SK-N-SH (cell line): ENCODE data around the gene TMPRSS6. TPM values are rescaled to one million over a fixed set of nuclear protein-coding genes. Genes with fewer than 3 reads are reported as not detected.

Experiments used
- CTCF ChIA-PET: fragments of 300-600, 350-600 bp; formaldehyde crosslinking; extraction: SDS; loops from one replicate; lab custom pipeline; 2021; lab: Yijun Ruan, JAX
- POLR2A ChIA-PET: fragments of 350-600 bp; sonication (Branson Sonifier 250); formaldehyde crosslinking; extraction: SDS; loops from one replicate; lab custom pipeline; 2020; ENCODE audit warnings: antibody characterized with exemption, inconsistent platforms; lab: Yijun Ruan, JAX
- DNase-seq: peaks from one replicate; pipeline ENCODE4 v3.0.0; 2012
- H2AFZ ChIP-seq: fragments of 200-600 bp; sonication (generic); 2 replicates; pipeline ENCODE4 v1.8.1; 2016; ENCODE audit warnings: antibody characterized with exemption, mild to moderate bottlenecking, low read depth
- H3F3A ChIP-seq: fragments of 200-600 bp; sonication (generic); replicated peaks from 2 replicates; pipeline ENCODE3; 2016; ENCODE audit warnings: antibody characterized with exemption, mild to moderate bottlenecking; ENCODE audit not compliant: insufficient read depth
- H3K27ac ChIP-seq, 2 experiments: fragments of 200-500 bp in 1 of 2; fragments of 200-600 bp in 1 of 2; sonication (Bioruptor generic) in 1 of 2; sonication (generic), shearing (Covaris generic) in 1 of 2; 2 replicates each; pipeline versions ENCODE4 v1.5.1 to v1.6.1; 2014 to 2016; ENCODE audit warnings: low read depth in 2 of 2, inconsistent platforms in 1 of 2, low read length in 1 of 2, mild to moderate bottlenecking in 1 of 2, mixed read lengths in 1 of 2
- H3K27me3 ChIP-seq: fragments of 200-600 bp; sonication (generic), shearing (Covaris generic); 2 replicates; pipeline ENCODE4 v1.6.1; 2016; ENCODE audit warnings: mixed run types; ENCODE audit not compliant: insufficient read depth
- H3K36me3 ChIP-seq, 2 experiments: fragments of 200-500 bp in 1 of 2; fragments of 200-600 bp in 1 of 2; sonication (Bioruptor generic) in 1 of 2; sonication (generic) in 1 of 2; replicated peaks in 1 of 2; 2 replicates each; pipeline versions ENCODE3 to v1.5.1; 2014 to 2016; ENCODE audit warnings: low read length in 1 of 2, mild to moderate bottlenecking in 1 of 2; ENCODE audit not compliant: insufficient read depth in 2 of 2, control insufficient read depth in 1 of 2
- H3K4me1 ChIP-seq, 2 experiments: fragments of 200-500 bp in 1 of 2; fragments of 200-600 bp in 1 of 2; sonication (Bioruptor generic) in 1 of 2; sonication (generic), shearing (Covaris generic) in 1 of 2; 2 replicates each; pipeline versions ENCODE4 v1.5.1 to v1.6.1; 2014 to 2016; ENCODE audit warnings: low read depth in 1 of 2, low read length in 1 of 2, mixed run types in 1 of 2; ENCODE audit not compliant: insufficient read depth in 2 of 2, control insufficient read depth in 1 of 2
- H3K4me2 ChIP-seq: fragments of 200-600 bp; sonication (generic), shearing (Covaris generic); 2 replicates; pipeline ENCODE4 v1.6.1; 2017; ENCODE audit warnings: mixed run types
- H3K4me3 ChIP-seq, 2 experiments: fragments of 200-500 bp in 1 of 2; fragments of 200-600 bp in 1 of 2; sonication (Bioruptor generic) in 1 of 2; sonication (generic), shearing (Covaris generic) in 1 of 2; 2 replicates each; pipeline versions ENCODE4 v1.5.1 to v1.8.1; 2014 to 2016; ENCODE audit warnings: low read depth in 2 of 2, inconsistent platforms in 1 of 2, low read length in 1 of 2, mild to moderate bottlenecking in 1 of 2, mixed read lengths in 1 of 2, moderate library complexity in 1 of 2
- H3K79me2 ChIP-seq: fragments of 200-600 bp; sonication (generic); 2 replicates; pipeline ENCODE4 v1.8.1; 2017; ENCODE audit warnings: mild to moderate bottlenecking; ENCODE audit not compliant: insufficient read depth
- H3K9ac ChIP-seq: fragments of 200-600 bp; sonication (generic); 2 replicates; pipeline ENCODE4 v1.6.1; 2017; ENCODE audit warnings: mixed run types
- H3K9me2 ChIP-seq: fragments of 200-600 bp; sonication (generic); 2 replicates; pipeline ENCODE4 v1.6.1; 2017; ENCODE audit warnings: mixed run types
- H3K9me3 ChIP-seq: fragments of 200-600 bp; sonication (generic); 2 replicates; pipeline ENCODE4 v1.6.1; 2017; ENCODE audit warnings: mixed run types, mild to moderate bottlenecking, moderate library complexity
- H4K20me1 ChIP-seq: fragments of 200-600 bp; sonication (generic); 2 replicates; pipeline ENCODE4 v1.6.1; 2017; ENCODE audit warnings: mild to moderate bottlenecking, mixed run types; ENCODE audit not compliant: insufficient read depth
- EP300 ChIP-seq, 2 experiments: IDR thresholded peaks; 2 replicates each; pipeline versions ENCODE4 v1.4.0 to v1.6.1; 2012; ENCODE audit warnings: borderline replicate concordance in 1 of 2, low read depth in 1 of 2, low read length in 1 of 2
- FOSL2 ChIP-seq: IDR thresholded peaks from 2 replicates; pipeline ENCODE4 v1.4.0; 2012; ENCODE audit warnings: low read depth, mild to moderate bottlenecking, moderate library complexity, borderline replicate concordance
- GATA2 ChIP-seq: sonication (generic); formaldehyde crosslinking; IDR thresholded peaks from 2 replicates; pipeline ENCODE4 v1.5.0; 2020; ENCODE audit warnings: mild to moderate bottlenecking, missing genetic modification reagents
- MAX ChIP-seq: IDR thresholded peaks from 2 replicates; pipeline ENCODE4 v1.4.0; 2012; ENCODE audit warnings: low read depth
- MEF2A ChIP-seq: IDR thresholded peaks from 2 replicates; pipeline ENCODE4 v1.4.0; 2012; ENCODE audit warnings: low read depth, borderline replicate concordance
- MXI1 ChIP-seq: IDR thresholded peaks from 2 replicates; pipeline ENCODE4 v1.6.1; 2012; ENCODE audit warnings: mild to moderate bottlenecking, low read depth, low read length, improper control_type of control experiment
- NRF1 ChIP-seq: IDR thresholded peaks from 2 replicates; pipeline ENCODE4 v1.6.1; 2012; ENCODE audit warnings: low read depth, mild to moderate bottlenecking, low read length
- PBX3 ChIP-seq: IDR thresholded peaks from 2 replicates; pipeline ENCODE4; 2012
- POLR2AphosphoS5 ChIP-seq: IDR thresholded peaks from 2 replicates; pipeline ENCODE4 v1.6.1; 2012; ENCODE audit warnings: low read depth, low read length
- RAD21 ChIP-seq: IDR thresholded peaks from 2 replicates; pipeline ENCODE4 v1.6.1; 2012; ENCODE audit warnings: mild to moderate bottlenecking, low read length
- RCOR1 ChIP-seq: fragments of 150-350 bp; IDR thresholded peaks from 2 replicates; pipeline ENCODE4 v1.6.1; 2017; ENCODE audit warnings: antibody characterized with exemption, low read length
- SIN3A ChIP-seq: IDR thresholded peaks from 2 replicates; pipeline ENCODE4 v1.6.1; 2012; ENCODE audit warnings: low read depth, mild to moderate bottlenecking, low read length, moderate library complexity, borderline replicate concordance
- TAF1 ChIP-seq: IDR thresholded peaks from 2 replicates; pipeline ENCODE4 v1.6.1; 2012; ENCODE audit warnings: low read depth, mild to moderate bottlenecking, low read length, moderate library complexity, borderline replicate concordance
- TCF12 ChIP-seq: IDR thresholded peaks from 2 replicates; pipeline ENCODE4 v1.4.0; 2012
- USF2 ChIP-seq: fragments of 150-350 bp; IDR thresholded peaks from 2 replicates; pipeline ENCODE4 v1.6.1; 2017; ENCODE audit warnings: antibody characterized with exemption, low read length, low read depth, borderline replicate concordance
- YY1 ChIP-seq: IDR thresholded peaks from 2 replicates; pipeline ENCODE4 v1.4.0; 2012; ENCODE audit warnings: low read depth, mild to moderate bottlenecking
- WGBS: methylation state at CpG from one replicate; pipeline ENCODE4 v1.1.6; 2017; ENCODE audit warnings: low lambda C conversion rate; 5-methylcytosine and 5-hydroxymethylcytosine counted together
- polyA plus RNA-seq, 3 experiments: library from polyadenylated mRNA; depleted of rRNA; stranded (reverse); fragments of >200 nt; gene quantifications; 2 replicates each; pipeline ENCODE4 v1.2.3, GENCODE V29; 2012
- TF ChIP-seq, protein P1 (sequence below): IDR thresholded peaks from 2 replicates; pipeline ENCODE4 v1.4.0; 2012; ENCODE audit warnings: low read depth, borderline replicate concordance
- TF ChIP-seq, protein P2 (sequence below): fragments of 200-600 bp; sonication (generic); IDR thresholded peaks from 2 replicates; pipeline ENCODE4 v1.6.1; 2017; ENCODE audit warnings: antibody characterized with exemption, mild to moderate bottlenecking, moderate library complexity

Gene TMPRSS6
- polyA plus RNA-seq, 1 of the 3 experiments (the other 2 are of a cell fraction): not detected

DNA sequence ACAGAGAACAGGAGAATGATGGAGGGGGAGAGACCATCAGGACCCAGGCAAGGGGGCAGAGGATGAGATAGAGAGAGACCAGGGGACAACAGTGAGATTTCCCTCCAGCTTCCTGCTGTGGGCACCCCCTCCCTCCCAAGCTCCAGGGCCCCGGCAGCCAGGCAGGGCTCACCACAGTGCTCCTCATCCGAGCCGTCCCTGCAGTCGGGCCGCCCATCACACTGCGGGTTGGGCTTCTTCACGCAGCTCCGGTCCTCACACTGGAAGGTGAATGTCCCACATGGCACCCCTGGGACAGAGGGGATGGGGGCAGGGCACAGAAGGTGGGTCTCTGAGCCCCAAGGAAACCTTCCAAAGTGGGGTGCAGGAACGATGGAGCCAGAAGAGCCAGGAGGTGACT, 38.8 kb downstream of the TMPRSS6 start:
- no peaks in the 10 kb centered on the region for H3K9me2 ChIP-seq
- H3K79me2 ChIP-seq: no peaks in the 10 kb centered on the region
- POLR2A ChIA-PET: no interaction called here
- peaks cover 35% of the 10 kb centered on the region for H3K27me3 ChIP-seq
- H4K20me1 ChIP-seq: no peaks in the 10 kb centered on the region
- H3K9ac ChIP-seq: no peak overlapping the region
- H3F3A ChIP-seq: no peaks in the 10 kb centered on the region
- WGBS: 10% methylated on average over 3 of the region's 9 CpGs
- TF ChIP-seq POLR2AphosphoS5: no peak
- TF ChIP-seq, protein P1, sequence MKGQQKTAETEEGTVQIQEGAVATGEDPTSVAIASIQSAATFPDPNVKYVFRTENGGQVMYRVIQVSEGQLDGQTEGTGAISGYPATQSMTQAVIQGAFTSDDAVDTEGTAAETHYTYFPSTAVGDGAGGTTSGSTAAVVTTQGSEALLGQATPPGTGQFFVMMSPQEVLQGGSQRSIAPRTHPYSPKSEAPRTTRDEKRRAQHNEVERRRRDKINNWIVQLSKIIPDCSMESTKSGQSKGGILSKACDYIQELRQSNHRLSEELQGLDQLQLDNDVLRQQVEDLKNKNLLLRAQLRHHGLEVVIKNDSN: no peak
- TF ChIP-seq RCOR1: no peak
- TF ChIP-seq MAX: no peak
- no peak for TF ChIP-seq FOSL2
- TF ChIP-seq NRF1: no peak
- TF ChIP-seq EP300 (IDR thresholded peaks at IDR 0.05; ENCODE audit: borderline replicate concordance in 1 of 2, low read depth in 1 of 2, low read length in 1 of 2): no peak
- no peaks in the 10 kb centered on the region for H3K9me3 ChIP-seq
- no peak for DNase-seq
- no peak overlapping the region for H3K4me3 ChIP-seq
- CTCF ChIA-PET: interaction anchor here (1.4 to 2.6 kb wide), 2 partner anchors 129 to 268 kb away, joined by 3 to 13 read pairs; no protein-coding TSS in a partner anchor
- no peak overlapping the region for H3K4me2 ChIP-seq
- H3K4me1 ChIP-seq: no peaks in the 10 kb centered on the region; a peak in 1 of 4 replicates
- no peak overlapping the region for H3K27ac ChIP-seq
- H3K36me3 ChIP-seq: no peaks in the 10 kb centered on the region
- H2AFZ ChIP-seq: no peak overlapping the region

DNA sequence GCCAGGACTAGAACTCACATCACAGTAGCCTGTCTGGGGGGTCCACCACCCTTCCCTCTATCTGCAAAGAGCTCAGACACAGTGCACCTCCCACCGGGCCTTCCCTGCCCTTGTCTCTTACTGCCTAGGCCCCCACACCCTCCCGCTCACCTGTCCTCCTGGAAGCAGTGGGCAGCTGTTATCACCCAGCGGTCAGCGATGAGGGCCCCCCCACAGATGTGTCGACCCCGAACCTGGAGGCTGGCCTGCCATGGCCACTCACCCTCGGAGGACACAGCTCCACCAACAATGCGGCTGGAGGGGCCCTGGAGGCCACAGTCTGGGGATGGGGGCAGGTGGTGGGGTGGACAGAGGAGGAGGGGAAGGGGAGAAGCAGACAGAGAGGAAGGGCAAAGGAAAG, 39.2 kb downstream of the TMPRSS6 start:
- WGBS: 34% methylated on average over 6 of the region's 8 CpGs
- H2AFZ ChIP-seq: no peak overlapping the region
- H3K36me3 ChIP-seq: no peaks in the 10 kb centered on the region
- no peaks in the 10 kb centered on the region for H3F3A ChIP-seq
- no peaks in the 10 kb centered on the region for H3K9me2 ChIP-seq
- no peak overlapping the region for H3K9ac ChIP-seq
- DNase-seq: no peak
- H3K9me3 ChIP-seq: no peaks in the 10 kb centered on the region
- no peak overlapping the region for H3K27ac ChIP-seq
- TF ChIP-seq MEF2A: no peak
- TF ChIP-seq POLR2AphosphoS5: no peak
- TF ChIP-seq FOSL2: no peak
- no peak for TF ChIP-seq SIN3A
- TF ChIP-seq TCF12: no peak
- H3K4me2 ChIP-seq: no peak overlapping the region
- ChIA-PET POLR2A (interaction anchor here (0.9 kb wide), 1 partner anchor 19 kb away, joined by 4 read pairs; the partner anchor contains the start of gene KCTD17), CTCF (interaction anchor here (1.0 to 2.6 kb wide), 3 partner anchors 16 to 267 kb away, joined by 3 to 13 read pairs (median 3); no protein-coding TSS in a partner anchor)
- H3K79me2 ChIP-seq: no peaks in the 10 kb centered on the region
- H3K4me3 ChIP-seq: no peak overlapping the region
- H3K4me1 ChIP-seq: no peaks in the 10 kb centered on the region; a peak in 1 of 4 replicates
- H4K20me1 ChIP-seq: no peaks in the 10 kb centered on the region
- H3K27me3 ChIP-seq: peaks cover 31% of the 10 kb centered on the region

DNA sequence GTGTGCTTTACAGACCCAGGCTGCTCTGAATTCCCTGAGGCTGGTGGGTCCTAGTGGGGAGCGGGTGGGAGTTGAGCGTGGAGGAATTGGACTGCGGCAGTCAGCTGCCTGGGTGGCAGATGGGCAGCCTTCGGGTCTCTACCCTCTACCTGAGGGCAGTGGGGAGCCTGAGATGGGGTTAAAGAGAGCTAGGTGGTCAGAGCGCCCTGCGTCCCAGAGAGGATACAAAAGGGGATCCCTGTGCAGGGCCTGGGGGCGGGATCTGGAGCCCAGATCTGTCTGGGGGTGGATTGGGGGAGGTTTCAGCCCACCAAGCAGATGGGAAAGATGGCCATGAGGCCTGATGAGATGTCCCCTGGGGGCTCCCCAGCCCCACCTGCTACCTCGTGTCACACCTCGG, 39.8 kb downstream of the TMPRSS6 start:
- Histone ChIP-seq H3K79me2 (no peaks in the 10 kb centered on the region), H3K4me1 (no peaks in the 10 kb centered on the region; a peak in 1 of 4 replicates), H3K9me2 (no peaks in the 10 kb centered on the region), H3K4me2 (no peak overlapping the region), H3F3A (no peaks in the 10 kb centered on the region), H4K20me1 (no peaks in the 10 kb centered on the region), H3K9ac (no peak overlapping the region), H3K36me3 (no peaks in the 10 kb centered on the region), H3K4me3 (no peak overlapping the region), H3K27me3 (peaks cover 25% of the 10 kb centered on the region), H3K27ac (no peak overlapping the region), H2AFZ (no peak overlapping the region), H3K9me3 (no peaks in the 10 kb centered on the region)
- no peak for DNase-seq
- CTCF ChIA-PET: interaction anchor here (0.7 to 2.6 kb wide), 3 partner anchors 17 to 130 kb away, joined by 3 to 13 read pairs (median 4); no protein-coding TSS in a partner anchor
- POLR2A ChIA-PET: interaction anchor here (0.9 kb wide), 1 partner anchor 18 kb away, joined by 4 read pairs; the partner anchor contains the start of gene KCTD17
- 11% methylated on average over 3 of the region's 9 CpGs for WGBS
- no peak for TF ChIP-seq TAF1
- TF ChIP-seq PBX3: no peak
- no peak for TF ChIP-seq YY1
- TF ChIP-seq MXI1: no peak
- TF ChIP-seq RAD21: no peak
- TF ChIP-seq GATA2 (CRISPR knock-in tag): no peak
- TF ChIP-seq USF2: no peak
- TF ChIP-seq EP300 (IDR thresholded peaks at IDR 0.05; ENCODE audit: borderline replicate concordance in 1 of 2, low read depth in 1 of 2, low read length in 1 of 2): no peak
- TF ChIP-seq, protein P2, sequence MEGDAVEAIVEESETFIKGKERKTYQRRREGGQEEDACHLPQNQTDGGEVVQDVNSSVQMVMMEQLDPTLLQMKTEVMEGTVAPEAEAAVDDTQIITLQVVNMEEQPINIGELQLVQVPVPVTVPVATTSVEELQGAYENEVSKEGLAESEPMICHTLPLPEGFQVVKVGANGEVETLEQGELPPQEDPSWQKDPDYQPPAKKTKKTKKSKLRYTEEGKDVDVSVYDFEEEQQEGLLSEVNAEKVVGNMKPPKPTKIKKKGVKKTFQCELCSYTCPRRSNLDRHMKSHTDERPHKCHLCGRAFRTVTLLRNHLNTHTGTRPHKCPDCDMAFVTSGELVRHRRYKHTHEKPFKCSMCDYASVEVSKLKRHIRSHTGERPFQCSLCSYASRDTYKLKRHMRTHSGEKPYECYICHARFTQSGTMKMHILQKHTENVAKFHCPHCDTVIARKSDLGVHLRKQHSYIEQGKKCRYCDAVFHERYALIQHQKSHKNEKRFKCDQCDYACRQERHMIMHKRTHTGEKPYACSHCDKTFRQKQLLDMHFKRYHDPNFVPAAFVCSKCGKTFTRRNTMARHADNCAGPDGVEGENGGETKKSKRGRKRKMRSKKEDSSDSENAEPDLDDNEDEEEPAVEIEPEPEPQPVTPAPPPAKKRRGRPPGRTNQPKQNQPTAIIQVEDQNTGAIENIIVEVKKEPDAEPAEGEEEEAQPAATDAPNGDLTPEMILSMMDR: no peak
